Skin of body (tissue), 3 donors: Measurements from ENCODE around the gene SKA2. TPM values are rescaled to one million over a fixed set of nuclear protein-coding genes. Genes with fewer than 3 reads are reported as not detected.
"Not testable (repeated sequence)": the region's sequence is repeated elsewhere in the genome, so short reads cannot be mapped to it uniquely, and the experiment has no call there.

Experiments used
- DNase-seq: peaks from one replicate; lab custom pipeline; 2025; lab: John Stamatoyannopoulos, UW
- small RNA-seq: library from RNA; depleted of rRNA; stranded (forward); fragments of <200 nt; gene quantifications from one replicate; pipeline ENCODE3, GENCODE V24; 2014; ENCODE audit warnings: low replicate concordance
- total RNA-seq: library from RNA; depleted of rRNA; stranded (reverse); fragments of >200 nt; gene quantifications from one replicate; pipeline ENCODE4 v1.2.3, GENCODE V29; 2014

The SKA2 gene
- total RNA-seq, 1 donor from 2014 or later, result 42.2 TPM

DNA sequence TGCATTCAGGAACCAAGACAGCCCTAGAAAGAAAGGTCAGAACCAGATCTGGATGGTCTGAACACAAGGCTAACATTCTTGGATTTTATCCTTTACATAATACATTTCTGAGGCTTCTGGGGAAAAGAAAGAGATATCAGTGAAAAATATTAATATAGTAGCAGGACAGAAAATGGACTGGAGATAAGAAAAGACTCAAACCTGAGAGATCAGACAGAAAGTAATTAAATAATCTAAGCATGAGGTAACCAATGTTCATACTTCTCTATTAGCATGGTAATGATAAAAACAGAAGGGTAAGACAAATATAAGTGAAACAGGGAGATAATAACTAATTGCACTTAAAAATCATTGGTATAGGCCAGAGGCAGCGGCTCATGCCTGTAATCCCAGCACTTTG lies 53.8 kb downstream of the SKA2 start:
- DNase-seq, result no peak

DNA sequence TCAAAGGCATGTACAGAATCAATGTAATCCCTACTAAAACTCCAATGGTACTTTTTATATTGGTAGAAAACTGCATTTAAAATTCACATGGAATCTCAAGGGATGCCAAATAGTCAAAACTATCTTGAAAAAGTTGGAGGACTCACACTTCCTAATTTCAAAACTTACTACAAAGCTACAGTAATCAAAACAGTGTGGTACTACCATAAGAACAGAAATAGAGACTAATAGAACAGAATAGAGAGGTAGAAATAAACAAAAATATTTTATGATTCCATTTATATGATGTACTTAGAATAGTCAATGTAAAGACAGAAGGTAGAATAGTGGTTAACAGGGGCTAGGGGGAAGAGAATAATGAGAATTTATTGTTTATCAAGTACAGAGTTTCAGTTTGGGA lies 57.1 kb downstream of the SKA2 start:
- no peak for DNase-seq

GRCh38 chr17:59094861-59095530 lies 60.0 kb downstream of the SKA2 start:
- no peak for DNase-seq

GRCh38 chr17:59093702-59094231 lies 61.2 kb downstream of the SKA2 start:
- DNase-seq, result peak; percentile 15

- DNase-seq, result no peak
Observed at GRCh38 chr17:59093145-59093701, 61.8 kb downstream of the SKA2 start.

DNA sequence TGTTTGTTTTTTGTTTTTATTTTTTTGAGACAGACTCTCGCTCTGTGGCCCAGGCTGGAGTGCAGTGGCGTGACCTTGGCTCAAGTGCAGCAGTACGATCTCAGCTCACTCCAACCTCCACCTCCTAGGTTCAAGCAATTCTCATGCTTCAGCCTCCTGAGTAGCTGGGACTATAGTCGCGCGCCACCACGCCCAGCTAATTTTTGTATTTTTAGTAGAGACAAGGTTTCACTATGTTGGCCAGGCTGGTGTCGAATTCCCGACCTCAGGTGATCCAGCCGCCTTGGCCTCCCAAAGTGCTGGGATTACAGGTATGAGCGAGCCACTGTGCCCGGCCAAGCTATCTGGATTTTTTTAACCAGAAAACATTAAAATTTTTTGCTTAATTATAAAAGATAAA lies 64.4 kb downstream of the SKA2 start:
- DNase-seq, result not testable (repeated sequence)

- no peak for DNase-seq
Observed at GRCh38 chr17:59084154-59084553, 70.8 kb downstream of the SKA2 start.

DNA sequence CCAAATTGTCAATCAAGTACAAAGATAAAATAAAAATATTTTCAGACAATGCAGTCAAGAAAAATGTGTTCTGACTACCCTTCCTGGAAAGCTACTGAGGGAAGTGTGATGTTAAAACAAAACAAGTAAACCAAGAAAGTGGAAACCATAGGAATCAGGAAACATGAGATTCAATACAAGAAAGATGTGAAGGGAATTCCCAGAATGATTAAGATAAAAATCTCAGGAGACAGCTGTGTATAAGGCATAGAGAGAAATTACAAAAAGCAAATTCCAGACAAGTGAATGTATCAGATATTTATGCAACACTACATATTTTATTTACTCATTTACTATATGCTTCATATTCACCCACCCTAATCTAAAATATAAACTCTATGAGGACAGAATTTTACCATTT lies 80.5 kb downstream of the SKA2 start:
- no peak for DNase-seq

DNA sequence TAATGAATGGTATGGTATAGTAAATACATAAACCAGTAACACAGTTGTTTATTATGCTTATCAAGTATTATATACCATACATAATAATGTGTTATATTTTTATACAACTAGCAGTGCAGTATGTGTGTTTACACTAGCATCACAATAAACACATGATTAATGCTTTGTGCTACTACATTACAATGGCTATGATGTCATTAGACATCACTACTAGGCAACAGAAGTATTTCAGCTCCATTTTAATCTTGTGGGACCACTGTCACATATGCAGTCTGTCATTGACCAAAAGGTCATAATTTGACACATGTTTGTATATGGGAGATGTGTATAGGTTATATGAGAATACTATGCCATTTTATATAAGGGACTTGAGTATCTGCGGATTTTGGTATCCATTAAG lies 81.0 kb downstream of the SKA2 start:
- no peak for DNase-seq

DNA sequence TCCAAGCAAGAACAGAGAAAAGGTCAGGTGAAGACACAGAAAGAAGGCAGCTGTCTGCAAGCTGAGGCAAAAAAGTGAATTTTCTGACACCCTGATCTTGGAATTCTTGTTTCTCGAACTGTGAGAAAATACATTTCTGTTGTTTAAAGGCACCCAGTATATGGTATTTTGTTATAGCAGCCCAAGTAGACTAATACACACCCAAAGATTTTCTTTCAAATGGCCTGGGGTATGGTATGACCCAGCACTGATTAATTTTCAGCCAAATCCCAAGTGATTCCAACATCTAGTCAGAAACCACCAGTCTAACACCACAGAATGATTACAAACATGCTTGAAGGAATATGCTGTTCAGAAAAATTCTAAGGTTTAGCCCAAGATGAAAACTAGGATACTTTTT lies 85.1 kb downstream of the SKA2 start:
- DNase-seq, result no peak

DNA sequence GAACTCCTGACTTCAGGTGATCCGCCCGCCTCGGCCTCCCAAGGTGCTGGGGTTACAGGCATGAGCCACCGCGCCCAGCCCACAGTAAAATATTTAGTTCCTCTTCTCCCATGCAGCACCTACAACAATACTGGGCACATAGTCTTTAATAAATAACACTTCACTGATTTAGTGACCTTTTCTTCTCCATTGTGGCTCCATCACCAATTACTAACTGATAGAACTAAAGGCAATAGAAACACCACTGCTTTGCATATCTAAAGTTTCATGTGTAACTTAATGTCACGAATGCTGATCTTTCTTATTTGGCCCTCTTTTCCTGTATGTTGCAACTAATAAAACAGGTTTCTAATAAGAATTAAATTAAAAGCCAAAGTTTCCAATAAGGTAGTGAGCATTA lies 87.2 kb downstream of the SKA2 start:
- no peak for DNase-seq

DNA sequence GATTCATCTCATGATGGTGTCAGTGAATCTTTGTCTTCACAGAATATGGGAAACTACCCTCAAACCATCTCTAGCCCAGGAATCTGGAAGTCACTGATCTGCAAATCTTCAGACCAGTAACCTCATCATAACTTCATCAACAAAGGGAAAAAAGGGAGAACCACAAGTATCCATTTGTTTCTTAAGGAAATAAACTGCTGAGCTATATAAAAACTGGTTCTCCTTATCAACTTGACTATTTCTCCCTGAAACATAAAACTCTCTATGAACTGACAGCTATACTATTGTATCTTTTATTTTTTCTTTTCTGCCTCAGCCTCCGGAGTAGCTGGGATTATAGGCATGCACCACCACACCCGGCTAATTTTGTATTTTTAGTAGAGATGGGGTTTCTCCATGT lies 87.6 kb downstream of the SKA2 start:
- no peak for DNase-seq

GRCh38 chr17:59062509-59062908 lies 92.5 kb downstream of the SKA2 start:
- no peak for DNase-seq

Small RNA genes lying within 50 kb of the gene (small RNA-seq; reads per million reads assigned to genes)
- gene MIR301A (6.8 reads per million, percentile 92 among the genes with 10 or more reads in this experiment), gene MIR454 (115 reads per million, percentile 97 among the genes with 10 or more reads in this experiment), gene RNU2-58P (0.69 reads per million, percentile 72 among the genes with 10 or more reads in this experiment)

Other genes with a start within 250 kb of the SKA2 start
- 16.1 TPM for gene TRIM37, start 48.3 kb downstream of the SKA2 start, total RNA-seq
- gene PRR11, start 560 bp upstream of the SKA2 start, total RNA-seq, result 4.0 TPM
- gene SMG8, start 54.8 kb upstream of the SKA2 start, total RNA-seq, result 17.7 TPM
- gene GDPD1, start 65.3 kb upstream of the SKA2 start, total RNA-seq, result 2.7 TPM
- 25.4 TPM for gene YPEL2, start 176.5 kb upstream of the SKA2 start, total RNA-seq